Subcutaneous abdominal adipose tissue (tissue), 5 donors: Measurements from ENCODE around the gene SFTA2.

ENCODE experiments used
- H3K27ac ChIP-seq: one replicate; pipeline ENCODE4 v1.7.0; 2013; ENCODE audit warnings: low read depth, mild to moderate bottlenecking, inconsistent platforms, low read length, moderate library complexity
- H3K27me3 ChIP-seq, 5 donors: one replicate each; pipeline ENCODE4 v1.7.0; 2013; ENCODE audit warnings: low read length in 5 of 5, inconsistent platforms in 1 of 5; ENCODE audit not compliant: control insufficient read depth in 5 of 5, insufficient read depth in 4 of 5
- H3K36me3 ChIP-seq, 5 donors: one replicate each; pipeline ENCODE4 v1.7.0; 2013; ENCODE audit warnings: low read length in 5 of 5; ENCODE audit not compliant: control insufficient read depth in 5 of 5, insufficient read depth in 5 of 5
- H3K4me1 ChIP-seq, 5 donors: one replicate each; pipeline ENCODE4 v1.7.0; 2013; ENCODE audit warnings: low read length in 5 of 5, mild to moderate bottlenecking in 3 of 5, moderate library complexity in 1 of 5; ENCODE audit not compliant: control insufficient read depth in 5 of 5, insufficient read depth in 5 of 5
- H3K4me3 ChIP-seq, 5 donors: one replicate each; pipeline ENCODE4 v1.7.0; 2013; ENCODE audit warnings: low read length in 5 of 5, low read depth in 1 of 5
- H3K9ac ChIP-seq, 5 donors: one replicate each; pipeline ENCODE4 v1.7.0; 2013; ENCODE audit warnings: low read length in 5 of 5, mild to moderate bottlenecking in 4 of 5, moderate library complexity in 3 of 5
- H3K9me3 ChIP-seq, 5 donors: one replicate each; pipeline ENCODE4 v1.7.0; 2013; ENCODE audit warnings: low read length in 5 of 5; ENCODE audit not compliant: control insufficient read depth in 5 of 5
- donor health status: healthy.
- donor health status: healthy.
- donor health status: healthy.
- donor health status: healthy.
- donor health status: healthy.

SFTA2 gene

DNA sequence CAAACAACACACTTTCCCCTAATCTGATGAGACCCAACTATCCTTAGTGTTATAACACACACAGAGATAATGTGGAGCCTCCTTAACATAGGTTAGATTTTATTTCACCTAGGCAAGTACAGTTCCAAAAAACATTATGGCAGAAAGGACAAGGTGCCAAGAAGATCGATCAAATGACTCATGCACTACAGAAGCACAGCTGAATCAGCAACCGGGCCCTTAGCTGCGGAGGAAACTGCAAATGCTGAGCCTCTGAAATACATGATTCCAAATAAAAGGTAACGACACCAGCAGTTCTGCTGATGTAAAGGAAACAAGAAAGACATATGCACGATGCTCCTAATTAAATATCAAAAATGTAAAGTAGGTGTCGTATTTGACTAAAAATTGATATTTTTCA is 31.7 kb upstream of the SFTA2 start:
- Histone ChIP-seq H3K9ac (no peak overlapping the region), H3K27me3 (peaks cover 0 to 14% (median 0%) of the 10 kb centered on the region in 5 donors), H3K4me3 (no peak overlapping the region), H3K9me3 (no peaks in the 10 kb centered on the region), H3K27ac (no peak overlapping the region), H3K4me1 (peaks cover 0 to 5% (median 0%) of the 10 kb centered on the region in 5 donors), H3K36me3 (no peaks in the 10 kb centered on the region)

DNA sequence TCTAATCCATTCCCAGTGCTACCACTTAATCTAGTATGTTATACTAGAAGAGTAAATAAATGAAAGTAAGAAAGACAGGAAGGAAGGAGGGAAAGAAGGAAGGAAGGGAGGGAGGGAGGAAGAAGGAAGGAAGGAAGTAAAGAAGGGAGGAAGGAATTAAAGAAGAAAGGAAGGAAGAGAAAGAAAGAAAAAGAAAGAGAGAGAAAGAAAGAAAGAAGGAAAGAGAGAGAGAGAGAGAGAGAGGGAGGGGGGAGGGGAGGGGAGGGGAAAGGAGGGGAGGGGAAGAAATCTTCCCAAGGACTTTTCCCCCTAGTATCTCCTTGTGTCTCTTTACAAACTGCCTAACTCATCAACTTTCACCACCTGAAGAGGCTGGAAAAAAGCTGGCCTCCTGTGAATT is 30.7 kb upstream of the SFTA2 start:
- H3K9ac ChIP-seq, result no peak overlapping the region
- peaks cover 0 to 1% (median 0%) of the 10 kb centered on the region in 5 donors for H3K4me1 ChIP-seq
- no peaks in the 10 kb centered on the region for H3K36me3 ChIP-seq
- H3K27me3 ChIP-seq, result peaks cover 0 to 14% (median 0%) of the 10 kb centered on the region in 5 donors
- no peak overlapping the region for H3K27ac ChIP-seq
- H3K4me3 ChIP-seq, result no peak overlapping the region
- H3K9me3 ChIP-seq, result no peaks in the 10 kb centered on the region

DNA sequence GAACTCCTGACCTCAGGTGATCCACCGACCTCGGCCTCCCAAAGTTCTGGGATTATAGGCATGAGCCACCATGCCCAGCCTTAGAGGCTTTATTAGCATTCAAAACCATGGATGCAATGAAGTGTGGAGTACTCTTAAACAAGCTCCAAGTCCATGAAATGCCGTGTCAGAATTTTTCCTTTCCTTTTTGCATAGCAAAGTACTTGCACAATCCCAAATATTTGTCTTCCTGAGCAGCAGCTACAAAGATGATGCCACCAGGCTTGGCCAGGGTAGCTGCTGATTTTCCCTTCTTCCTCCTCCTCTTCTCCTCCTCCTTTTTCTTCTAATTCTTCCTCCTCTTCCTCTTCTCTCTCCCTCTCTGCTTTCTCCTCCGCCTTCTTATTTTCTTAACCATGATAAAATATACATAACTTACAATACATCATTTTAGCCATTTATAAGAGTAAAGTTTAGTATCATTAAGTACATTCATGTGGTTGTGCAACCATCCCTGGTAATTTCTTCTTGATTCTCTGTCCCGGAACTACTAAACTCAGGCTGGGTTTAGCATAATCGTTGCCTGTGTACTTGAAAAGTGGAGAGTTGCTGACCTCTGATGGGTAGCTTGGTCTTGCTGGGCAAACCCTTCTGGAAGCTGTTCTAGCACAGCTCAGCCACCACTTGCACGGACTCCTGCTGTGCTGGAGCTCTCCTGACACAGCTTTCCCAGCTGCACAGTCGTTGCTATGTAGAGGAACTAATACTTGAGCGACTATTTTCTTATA is 29.1 kb upstream of the SFTA2 start:
- H3K9ac ChIP-seq, result no peak overlapping the region
- H3K27me3 ChIP-seq, result peaks cover 0 to 14% (median 6%) of the 10 kb centered on the region in 5 donors
- H3K36me3 ChIP-seq, result no peaks in the 10 kb centered on the region
- H3K4me1 ChIP-seq, result peaks cover 0 to 3% (median 2%) of the 10 kb centered on the region in 5 donors
- H3K4me3 ChIP-seq, result no peak overlapping the region
- H3K27ac ChIP-seq, result no peak overlapping the region
- H3K9me3 ChIP-seq, result no peaks in the 10 kb centered on the region

- H3K4me1 ChIP-seq, result peaks cover 0 to 17% (median 15%) of the 10 kb centered on the region in 5 donors
- H3K9me3 ChIP-seq, result no peaks in the 10 kb centered on the region
- H3K27ac ChIP-seq, result no peak overlapping the region
- H3K27me3 ChIP-seq, result peaks cover 0 to 6% (median 0%) of the 10 kb centered on the region in 5 donors
- no peak overlapping the region for H3K4me3 ChIP-seq
- H3K9ac ChIP-seq, result no peak overlapping the region
- no peaks in the 10 kb centered on the region for H3K36me3 ChIP-seq
Measured at GRCh38 chr6:30957716-30958115, 25.7 kb upstream of the SFTA2 start.

DNA sequence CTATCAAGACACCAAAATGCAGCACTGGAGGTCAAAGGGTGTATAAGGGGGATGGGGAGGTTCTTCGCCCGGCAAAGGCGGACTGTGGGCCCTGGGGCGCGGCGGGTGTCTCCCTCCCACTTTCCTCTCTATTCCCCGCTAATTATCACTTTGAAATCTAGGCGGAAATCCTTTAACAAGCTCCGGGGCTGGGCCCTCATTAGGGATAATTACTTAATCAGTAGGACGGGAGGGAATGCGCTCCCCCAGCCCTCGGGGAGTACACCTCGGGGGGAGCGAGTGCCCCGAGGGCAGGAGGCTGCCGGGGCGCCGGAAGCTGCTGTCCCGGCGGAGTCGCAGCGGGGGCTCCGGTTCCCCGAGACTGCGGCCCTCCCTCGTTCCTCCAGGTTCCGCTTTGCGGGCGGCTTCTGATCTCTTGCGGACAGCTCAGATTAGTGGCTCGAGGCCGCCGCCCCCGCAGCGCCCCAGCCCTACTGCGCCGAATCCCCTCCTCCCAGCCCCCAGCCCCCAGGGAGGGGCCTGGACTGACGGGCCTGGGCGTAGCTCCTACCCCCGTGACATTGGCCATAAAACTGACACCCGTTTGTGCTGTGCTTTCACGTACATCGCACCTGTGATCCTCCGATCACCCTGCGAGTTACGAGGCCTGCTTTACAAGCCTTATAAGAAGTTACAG is 23.5 kb upstream of the SFTA2 start:
- Histone ChIP-seq H3K9me3 (no peaks in the 10 kb centered on the region), H3K9ac (peak overlapping the region in 3 of 5 donors; percentile 41 to 72 (median 50)), H3K27ac (no peak overlapping the region)

GRCh38 chr6:30954631-30955366 is 22.8 kb upstream of the SFTA2 start:
- Histone ChIP-seq H3K27me3 (peaks cover 0 to 6% (median 0%) of the 10 kb centered on the region in 5 donors), H3K4me3 (peak overlapping the region; percentile 33 to 70 (median 57)), H3K4me1 (peaks cover 0 to 17% (median 15%) of the 10 kb centered on the region in 5 donors), H3K36me3 (no peaks in the 10 kb centered on the region), H3K27ac (no peak overlapping the region), H3K9me3 (no peaks in the 10 kb centered on the region), H3K9ac (peak overlapping the region in 3 of 5 donors; percentile 41 to 72 (median 50))

More for the DNA sequence above, 23.5 kb upstream of the SFTA2 start:
- peaks cover 0 to 6% (median 0%) of the 10 kb centered on the region in 5 donors for H3K27me3 ChIP-seq
- H3K36me3 ChIP-seq, result no peaks in the 10 kb centered on the region
- peak overlapping the region; percentile 56 to 70 (median 66) for H3K4me3 ChIP-seq
- H3K4me1 ChIP-seq, result peaks cover 0 to 17% (median 15%) of the 10 kb centered on the region in 5 donors

GRCh38 chr6:30951907-30952469 is 20.0 kb upstream of the SFTA2 start:
- no peak overlapping the region for H3K9ac ChIP-seq
- no peak overlapping the region for H3K4me3 ChIP-seq
- no peaks in the 10 kb centered on the region for H3K36me3 ChIP-seq
- peaks cover 0 to 3% (median 2%) of the 10 kb centered on the region in 5 donors for H3K27me3 ChIP-seq
- no peaks in the 10 kb centered on the region for H3K9me3 ChIP-seq
- no peak overlapping the region for H3K27ac ChIP-seq
- peaks cover 0 to 17% (median 15%) of the 10 kb centered on the region in 5 donors for H3K4me1 ChIP-seq

- no peak overlapping the region for H3K4me3 ChIP-seq
- H3K36me3 ChIP-seq, result no peaks in the 10 kb centered on the region
- peaks cover 0 to 3% (median 2%) of the 10 kb centered on the region in 5 donors for H3K27me3 ChIP-seq
- no peaks in the 10 kb centered on the region for H3K4me1 ChIP-seq
- no peaks in the 10 kb centered on the region for H3K9me3 ChIP-seq
- H3K9ac ChIP-seq, result no peak overlapping the region
- no peak overlapping the region for H3K27ac ChIP-seq
Measured at GRCh38 chr6:30948811-30949210, 16.8 kb upstream of the SFTA2 start.

- Histone ChIP-seq H3K9ac (no peak overlapping the region), H3K27ac (no peak overlapping the region), H3K27me3 (peaks cover 0 to 6% (median 0%) of the 10 kb centered on the region in 5 donors), H3K4me3 (no peak overlapping the region), H3K36me3 (no peaks in the 10 kb centered on the region), H3K4me1 (peaks cover 0 to 8% (median 6%) of the 10 kb centered on the region in 5 donors), H3K9me3 (no peaks in the 10 kb centered on the region)
Measured at GRCh38 chr6:30947231-30947630, 15.3 kb upstream of the SFTA2 start.
